ENCODE data around the gene MAB21L2.
"Not testable (repeated sequence)": the region's sequence is repeated elsewhere in the genome, so short reads cannot be mapped to it uniquely, and the experiment has no call there.

The MAB21L2 gene

DNA sequence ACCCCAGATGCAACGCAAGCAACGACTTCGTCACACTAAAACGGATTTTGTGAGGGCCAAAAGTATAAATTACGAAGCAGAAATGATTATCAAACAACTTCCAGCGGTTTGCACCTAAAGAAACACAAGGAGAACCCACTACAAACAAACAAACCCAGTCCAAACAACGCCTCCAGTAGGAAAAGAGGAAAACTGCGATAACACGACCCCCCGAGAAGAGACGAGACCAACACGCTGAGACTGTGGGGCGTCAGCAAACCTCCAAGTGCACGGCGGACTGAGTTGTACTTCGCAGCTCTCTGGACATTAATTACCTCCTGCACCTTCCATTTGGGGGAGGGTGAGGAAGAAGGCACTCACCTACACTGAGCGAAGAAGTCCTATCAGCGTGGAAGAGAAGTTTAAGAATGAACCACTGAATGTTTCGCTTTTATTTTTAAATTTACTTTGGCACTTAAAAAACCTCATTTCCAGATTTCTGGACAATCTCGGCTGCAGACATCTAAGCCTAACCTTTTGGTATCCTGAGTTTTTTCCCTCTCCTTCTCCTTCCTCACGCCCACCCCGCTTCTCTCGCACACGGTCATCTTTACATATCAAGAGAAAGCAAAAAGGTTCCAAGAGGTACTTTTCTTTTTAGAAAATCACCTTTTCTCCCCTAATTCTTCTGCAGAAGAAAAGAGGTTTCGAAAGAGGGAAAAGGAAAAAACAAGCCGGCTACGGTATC lies at the start of gene MAB21L2:
Gene MAB21L2, plus strand, starts transcription at position 6 of the 727 bp plus-strand sequence. CDS start 879 bp downstream, outside the sequence.
- no peak for DNase-seq (ENCODE audit: low read depth in 2 of 2)

GRCh38 chr4:150533673-150534072 lies 48.3 kb upstream of the MAB21L2 start:
- DNase-seq (ENCODE audit: low read depth in 2 of 2) = no peak

GRCh38 chr4:150534818-150535217 lies 47.1 kb upstream of the MAB21L2 start:
- no peak for DNase-seq (ENCODE audit: low read depth in 2 of 2)

DNA sequence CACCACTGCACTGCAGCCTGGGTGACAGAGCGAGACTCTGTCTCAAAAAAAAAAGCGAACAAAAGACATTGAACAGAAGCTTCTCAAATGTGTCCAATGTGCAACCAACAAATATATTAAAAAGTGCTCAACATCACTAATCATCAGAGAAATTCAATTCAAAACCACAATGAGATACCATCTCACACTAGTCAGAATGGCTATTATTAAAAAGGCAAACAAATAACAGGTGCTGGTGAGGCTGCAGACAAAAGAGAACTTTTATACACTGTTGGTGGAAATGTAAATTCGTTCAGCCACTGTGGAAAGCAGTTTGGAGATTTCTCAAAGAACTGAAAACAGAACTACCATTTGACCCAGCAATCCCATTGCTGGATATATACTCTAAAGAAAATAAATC lies 44.0 kb upstream of the MAB21L2 start:
- not testable (repeated sequence) for DNase-seq (ENCODE audit: low read depth in 2 of 2)

DNA sequence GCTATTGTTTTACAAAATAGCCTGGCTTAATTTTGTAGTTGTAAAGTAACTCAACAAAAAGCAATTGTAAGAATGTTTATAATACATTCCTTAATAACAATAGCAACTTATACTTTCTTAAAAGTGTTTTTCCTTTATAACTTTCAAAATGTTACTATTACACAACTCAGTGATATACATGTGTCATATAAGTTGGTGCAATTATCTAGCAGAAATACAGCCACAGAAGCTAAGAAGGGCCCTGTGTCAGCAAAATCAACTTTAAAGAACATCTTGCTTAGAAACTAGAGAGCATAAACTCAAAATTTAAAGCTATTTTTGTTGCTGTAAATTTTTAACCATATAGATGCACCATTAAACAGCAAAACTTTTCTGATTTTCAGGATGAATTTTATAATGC lies 41.4 kb upstream of the MAB21L2 start:
- DNase-seq (ENCODE audit: low read depth in 2 of 2) = no peak

DNA sequence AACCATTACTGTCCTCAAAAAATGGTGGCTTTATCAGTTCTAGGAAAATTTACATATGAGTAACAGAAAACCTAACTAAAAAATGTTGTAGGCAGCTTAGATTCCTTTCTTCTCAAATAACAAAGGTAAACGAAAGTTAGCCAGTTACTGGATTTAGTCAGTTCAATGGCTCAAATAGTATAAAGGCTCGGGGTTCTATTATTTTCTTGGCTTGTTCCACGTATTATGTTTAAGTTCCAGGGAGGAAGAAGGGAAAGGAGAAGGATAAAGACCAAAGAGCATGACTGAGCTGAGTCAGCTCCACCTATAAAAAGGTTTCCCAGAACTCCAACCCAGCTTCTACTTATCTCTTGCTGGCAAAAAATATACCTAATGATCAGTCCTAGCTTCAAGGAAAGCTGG lies 41.0 kb upstream of the MAB21L2 start:
- DNase-seq (ENCODE audit: low read depth in 2 of 2) = no peak

GRCh38 chr4:150541681-150542080 lies 40.3 kb upstream of the MAB21L2 start:
- no peak for DNase-seq (ENCODE audit: low read depth in 2 of 2)

DNA sequence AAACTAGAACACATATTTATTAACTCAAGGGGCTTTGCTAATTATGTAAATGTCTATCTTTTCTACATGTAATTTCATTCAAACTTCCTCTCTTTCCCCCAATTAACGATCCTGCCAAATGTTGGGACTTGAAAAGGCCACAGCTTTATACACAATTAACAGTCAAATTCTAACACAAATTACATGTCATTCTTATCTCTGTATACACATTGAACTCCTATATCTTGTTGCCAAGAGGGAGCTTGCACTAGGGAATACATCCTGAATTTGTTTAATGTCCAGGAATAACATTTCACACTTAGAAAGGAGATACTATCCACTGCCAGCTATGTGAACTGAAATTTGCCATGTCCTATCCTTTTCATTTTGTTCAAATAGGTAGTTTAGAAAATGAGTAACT lies 38.9 kb upstream of the MAB21L2 start:
- no peak for DNase-seq (ENCODE audit: low read depth in 2 of 2)

DNA sequence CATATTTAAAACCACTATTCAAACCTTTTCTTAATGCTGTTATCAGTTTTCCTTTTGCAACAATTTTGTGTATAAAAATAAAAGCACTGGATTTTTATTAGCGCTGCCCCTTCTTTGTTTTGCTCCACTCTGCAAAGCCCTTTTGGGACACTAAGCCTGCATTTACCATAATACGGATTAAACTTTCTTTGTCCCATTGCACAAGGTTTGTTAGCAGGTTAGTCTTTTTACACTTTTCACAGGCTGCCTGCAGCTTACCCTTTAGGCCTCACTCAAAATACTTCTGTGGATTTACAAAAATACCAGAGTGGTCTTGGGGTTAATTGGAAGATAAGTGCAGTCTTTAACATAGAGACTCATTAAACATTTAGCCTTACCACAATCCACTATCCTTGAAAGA lies 35.7 kb upstream of the MAB21L2 start:
- no peak for DNase-seq (ENCODE audit: low read depth in 2 of 2)

DNA sequence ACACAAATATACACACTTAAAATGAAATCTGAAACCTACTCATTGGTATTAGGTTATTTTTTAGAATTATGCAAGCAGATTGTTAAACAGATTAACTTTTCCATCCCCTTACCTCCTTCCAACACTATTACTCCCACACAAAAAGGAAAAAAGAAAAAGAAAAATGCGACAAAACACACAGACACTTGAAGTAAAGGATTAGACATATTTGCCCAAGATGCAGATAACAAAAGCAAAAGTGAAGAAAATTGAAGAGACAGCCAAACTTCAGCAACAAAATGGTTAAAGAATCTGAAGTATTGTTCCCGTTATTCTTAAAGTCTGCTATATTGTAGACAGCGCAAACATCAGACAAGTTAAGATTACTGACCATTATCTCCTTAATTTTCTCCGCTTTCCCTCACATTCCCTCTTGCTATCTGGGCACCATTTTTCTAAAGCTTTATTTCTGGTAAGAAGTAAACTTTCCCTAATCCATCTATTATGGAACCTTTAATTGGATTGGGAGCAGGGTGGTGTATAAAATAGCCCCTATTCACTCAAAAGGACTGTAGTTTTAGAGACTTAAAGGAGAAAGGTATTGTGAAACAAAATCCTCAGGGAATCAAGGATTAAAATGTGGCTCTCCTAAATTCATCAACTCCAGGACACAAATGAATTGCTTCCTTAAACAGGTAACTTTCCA lies 34.7 kb upstream of the MAB21L2 start:
- no peak for DNase-seq (ENCODE audit: low read depth in 2 of 2)

DNA sequence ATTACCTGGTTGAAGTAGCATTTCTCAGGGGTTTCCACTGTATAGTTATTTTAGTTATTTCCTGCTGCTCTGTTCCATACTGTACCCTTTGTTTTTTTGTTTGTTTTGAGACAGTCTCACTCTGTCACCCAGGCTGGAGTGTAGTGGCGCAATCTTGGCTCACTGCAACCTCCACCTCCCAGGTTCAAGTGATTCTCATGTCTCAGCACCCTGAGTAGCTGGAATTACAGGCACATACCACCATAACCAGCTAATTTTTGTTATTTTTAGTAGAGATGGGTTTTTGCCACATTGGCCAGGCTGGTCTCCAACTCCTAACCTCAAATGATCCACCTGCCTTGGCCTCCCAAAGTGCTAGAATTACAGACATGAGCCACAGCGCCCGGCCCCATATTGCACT lies 24.1 kb upstream of the MAB21L2 start:
- DNase-seq (ENCODE audit: low read depth in 2 of 2) = not testable (repeated sequence)

GRCh38 chr4:150561143-150561737 lies 20.7 kb upstream of the MAB21L2 start:
- no peak for DNase-seq (ENCODE audit: low read depth in 2 of 2)

GRCh38 chr4:150562250-150562649 lies 19.7 kb upstream of the MAB21L2 start:
- DNase-seq (ENCODE audit: low read depth in 2 of 2) = no peak

GRCh38 chr4:150562751-150563150 lies 19.2 kb upstream of the MAB21L2 start:
- no peak for DNase-seq (ENCODE audit: low read depth in 2 of 2)

DNA sequence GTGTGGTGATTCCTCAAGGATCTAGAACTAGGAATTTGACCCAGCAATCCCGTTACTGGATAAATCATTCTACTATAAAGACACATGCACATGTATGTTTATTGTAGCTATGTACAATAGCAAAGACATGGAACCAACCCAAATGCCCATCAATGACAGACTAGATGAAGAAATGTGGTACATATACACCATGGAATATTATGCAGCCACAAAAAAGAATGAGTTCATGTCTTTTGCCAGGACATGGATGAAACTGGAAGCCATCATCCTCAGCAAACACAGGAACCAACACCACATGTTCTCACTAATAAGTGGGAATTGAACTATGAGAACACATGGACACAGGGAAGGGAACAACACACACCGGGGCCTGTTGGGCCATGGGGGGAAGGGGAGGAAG lies 17.0 kb upstream of the MAB21L2 start:
- not testable (repeated sequence) for DNase-seq (ENCODE audit: low read depth in 2 of 2)

- no peak for DNase-seq (ENCODE audit: low read depth in 2 of 2)
Observed at GRCh38 chr4:150567070-150567469, 14.9 kb upstream of the MAB21L2 start.

- no peak for DNase-seq (ENCODE audit: low read depth in 2 of 2)
Observed at GRCh38 chr4:150569384-150569987, 12.5 kb upstream of the MAB21L2 start.

DNA sequence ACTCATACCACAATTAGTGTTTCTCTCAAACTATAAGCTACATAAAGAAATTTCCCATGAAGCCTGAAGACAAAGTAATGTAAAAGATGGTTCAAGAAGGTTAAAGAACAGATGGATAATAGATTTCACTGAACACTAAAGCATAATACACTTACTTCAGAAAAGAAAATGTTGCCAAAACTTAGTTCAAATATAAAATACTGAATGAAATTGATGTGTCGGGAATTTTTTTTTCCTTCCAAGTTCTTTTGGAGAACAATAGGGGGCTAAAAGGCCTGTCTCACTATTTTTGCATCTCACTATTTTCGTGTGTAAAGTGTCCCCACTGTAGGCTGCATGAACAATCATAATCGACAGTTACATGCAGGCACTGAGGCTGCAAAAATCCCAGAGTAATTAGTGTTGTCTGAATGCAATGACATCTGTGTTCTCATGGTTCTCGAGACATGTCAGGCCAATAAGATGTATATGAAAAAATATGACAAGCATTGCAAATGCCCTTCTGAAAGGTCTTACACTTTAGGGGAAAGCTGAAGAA lies 11.9 kb upstream of the MAB21L2 start:
- no peak for DNase-seq (ENCODE audit: low read depth in 2 of 2)

GRCh38 chr4:150570862-150571261 lies 11.1 kb upstream of the MAB21L2 start:
- no peak for DNase-seq (ENCODE audit: low read depth in 2 of 2)

DNA sequence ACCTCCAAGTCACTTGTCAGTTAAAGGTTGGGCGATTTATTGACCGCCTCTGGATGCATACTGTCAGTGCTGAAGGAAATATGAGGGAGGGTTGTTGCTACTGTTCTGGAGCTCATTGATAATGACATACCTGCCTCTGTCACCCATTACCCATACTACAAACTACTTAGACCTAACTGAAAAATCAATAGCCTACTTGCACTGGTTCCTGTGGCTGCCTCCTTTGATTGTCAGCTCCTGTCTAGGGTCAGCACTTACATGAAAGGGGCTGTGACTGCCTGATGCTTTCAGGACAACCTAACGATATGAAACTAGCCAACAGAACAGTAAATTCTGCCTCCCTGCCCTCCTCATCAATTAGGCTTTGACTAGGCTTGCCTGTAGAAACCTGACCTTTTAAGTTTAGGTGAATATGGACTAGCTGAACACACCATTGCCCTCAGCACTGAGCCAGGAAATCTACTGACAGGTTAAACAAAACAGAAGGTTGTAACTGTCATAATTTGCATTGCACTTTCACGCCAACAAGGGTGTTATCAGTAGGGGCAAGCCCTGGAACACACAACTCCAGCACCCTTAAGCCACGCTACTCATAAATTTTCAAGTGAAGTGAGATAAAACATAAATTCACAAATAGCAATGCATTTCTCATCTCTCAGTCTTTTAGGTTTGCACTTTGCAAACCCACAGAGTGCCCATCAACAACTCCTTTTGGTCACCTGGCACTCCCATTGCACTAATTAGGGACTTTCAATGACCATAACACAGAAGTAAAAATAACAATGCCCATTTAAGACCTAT lies 9.0 kb upstream of the MAB21L2 start:
- DNase-seq (ENCODE audit: low read depth in 2 of 2) = no peak

DNA sequence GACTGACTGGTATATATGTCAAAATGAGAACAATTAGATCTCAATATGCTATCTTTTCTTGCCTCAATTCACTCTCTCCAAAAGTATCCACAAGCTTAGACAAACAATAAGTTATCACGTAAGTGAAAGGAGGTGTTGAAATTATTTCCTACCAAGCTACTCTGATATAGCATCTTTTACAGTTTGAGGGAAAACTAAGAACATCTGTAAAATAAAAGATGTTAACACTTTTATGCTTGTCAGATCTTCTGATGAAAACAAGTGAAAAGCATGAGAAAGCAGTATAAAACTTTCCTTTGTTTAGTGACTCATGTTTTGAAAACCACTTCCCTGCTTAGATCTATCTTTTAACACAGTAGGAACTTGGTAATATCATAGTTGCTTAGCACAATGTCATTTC lies 8.4 kb upstream of the MAB21L2 start:
- no peak for DNase-seq (ENCODE audit: low read depth in 2 of 2)

- DNase-seq (ENCODE audit: low read depth in 2 of 2) = no peak
Observed at GRCh38 chr4:150574678-150575077, 7.3 kb upstream of the MAB21L2 start.
